KMS-11 (cell line): ENCODE data around the gene CERS6.

Experiments used
- H2AFZ ChIP-seq: fragments of 200-600 bp; sonication (generic); 2 replicates; pipeline ENCODE4 v1.6.1; 2016; ENCODE audit warnings: antibody characterized with exemption, mixed run types, low read depth
- H3K27ac ChIP-seq: fragments of 200-600 bp; sonication (generic); 2 replicates; pipeline ENCODE4 v1.6.1; 2016; ENCODE audit warnings: mild to moderate bottlenecking, mixed run types
- H3K27me3 ChIP-seq: fragments of 200-600 bp; sonication (generic); 2 replicates; pipeline ENCODE4 v1.6.1; 2017; ENCODE audit warnings: mild to moderate bottlenecking, low read depth, mixed run types, moderate library complexity; ENCODE audit not compliant: insufficient read depth
- H3K36me3 ChIP-seq: fragments of 200-600 bp; sonication (generic); 2 replicates; pipeline ENCODE4 v1.6.1; 2017; ENCODE audit warnings: mild to moderate bottlenecking, mixed run types; ENCODE audit not compliant: insufficient read depth
- H3K4me1 ChIP-seq: fragments of 200-600 bp; sonication (generic); 2 replicates; pipeline ENCODE4 v1.6.1; 2016; ENCODE audit warnings: mild to moderate bottlenecking, low read depth, mixed run types; ENCODE audit not compliant: poor library complexity, severe bottlenecking
- H3K4me2 ChIP-seq: fragments of 200-600 bp; sonication (generic); 2 replicates; pipeline ENCODE4 v1.7.0; 2016; ENCODE audit warnings: mild to moderate bottlenecking, mixed run types
- H3K4me3 ChIP-seq: fragments of 200-600 bp; sonication (generic); IDR thresholded peaks from 2 replicates; pipeline ENCODE4 v1.6.1; 2017; ENCODE audit warnings: low read depth, low read length, mixed read lengths; ENCODE audit not compliant: insufficient read depth
- H3K79me2 ChIP-seq: fragments of 200-600 bp; sonication (generic); 2 replicates; pipeline ENCODE4 v1.6.1; 2016; ENCODE audit warnings: low read depth, mixed run types; ENCODE audit not compliant: insufficient read depth
- H3K9ac ChIP-seq: fragments of 200-600 bp; sonication (generic); 2 replicates; pipeline ENCODE4 v1.6.1; 2016; ENCODE audit warnings: mild to moderate bottlenecking, mixed run types
- H4K20me1 ChIP-seq: fragments of 200-600 bp; sonication (generic); 2 replicates; pipeline ENCODE4 v1.6.1; 2016; ENCODE audit warnings: mild to moderate bottlenecking, mixed run types; ENCODE audit not compliant: insufficient read depth
- TF ChIP-seq, protein P1 (sequence below): fragments of 200-600 bp; sonication (generic); conservative IDR thresholded peaks from 2 replicates; pipeline ENCODE4 v1.6.1; 2017; ENCODE audit warnings: low read depth, mild to moderate bottlenecking, antibody characterized with exemption, low read length, moderate library complexity, mixed read lengths

The CERS6 gene

GRCh38 chr2:168692132-168692744, 236.2 kb downstream of the CERS6 start:
- Histone ChIP-seq H2AFZ (no peak overlapping the region), H4K20me1 (no peaks in the 10 kb centered on the region), H3K79me2 (no peaks in the 10 kb centered on the region), H3K27me3 (no peaks in the 10 kb centered on the region), H3K4me1 (no peaks in the 10 kb centered on the region), H3K4me2 (no peak overlapping the region), H3K4me3 (no peak overlapping the region), H3K36me3 (no peaks in the 10 kb centered on the region), H3K9ac (no peak overlapping the region), H3K27ac (no peak overlapping the region)
- TF ChIP-seq, protein P1, sequence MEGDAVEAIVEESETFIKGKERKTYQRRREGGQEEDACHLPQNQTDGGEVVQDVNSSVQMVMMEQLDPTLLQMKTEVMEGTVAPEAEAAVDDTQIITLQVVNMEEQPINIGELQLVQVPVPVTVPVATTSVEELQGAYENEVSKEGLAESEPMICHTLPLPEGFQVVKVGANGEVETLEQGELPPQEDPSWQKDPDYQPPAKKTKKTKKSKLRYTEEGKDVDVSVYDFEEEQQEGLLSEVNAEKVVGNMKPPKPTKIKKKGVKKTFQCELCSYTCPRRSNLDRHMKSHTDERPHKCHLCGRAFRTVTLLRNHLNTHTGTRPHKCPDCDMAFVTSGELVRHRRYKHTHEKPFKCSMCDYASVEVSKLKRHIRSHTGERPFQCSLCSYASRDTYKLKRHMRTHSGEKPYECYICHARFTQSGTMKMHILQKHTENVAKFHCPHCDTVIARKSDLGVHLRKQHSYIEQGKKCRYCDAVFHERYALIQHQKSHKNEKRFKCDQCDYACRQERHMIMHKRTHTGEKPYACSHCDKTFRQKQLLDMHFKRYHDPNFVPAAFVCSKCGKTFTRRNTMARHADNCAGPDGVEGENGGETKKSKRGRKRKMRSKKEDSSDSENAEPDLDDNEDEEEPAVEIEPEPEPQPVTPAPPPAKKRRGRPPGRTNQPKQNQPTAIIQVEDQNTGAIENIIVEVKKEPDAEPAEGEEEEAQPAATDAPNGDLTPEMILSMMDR = no peak

DNA sequence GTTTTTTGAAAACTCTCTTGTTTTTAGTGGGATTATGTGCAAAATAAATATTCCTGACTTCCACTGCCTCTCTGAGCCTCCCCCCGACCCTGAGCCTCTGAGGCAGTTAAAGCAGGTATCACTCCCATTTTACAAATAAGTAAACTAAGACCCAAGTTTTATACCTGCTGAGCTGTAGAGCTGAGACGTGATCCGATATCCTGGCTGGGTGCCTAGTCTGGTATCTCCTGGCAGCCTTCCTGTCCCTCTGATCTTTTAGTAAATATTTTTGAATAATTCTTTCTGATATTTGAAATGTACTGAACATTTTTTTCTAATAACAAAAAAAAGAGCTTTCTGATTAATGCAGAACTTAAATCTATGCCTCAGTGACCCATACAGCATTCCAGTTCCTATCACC, 238.1 kb downstream of the CERS6 start:
- Histone ChIP-seq H3K4me1 (no peaks in the 10 kb centered on the region), H4K20me1 (no peaks in the 10 kb centered on the region), H3K27me3 (no peaks in the 10 kb centered on the region), H3K4me3 (no peak overlapping the region), H3K4me2 (no peak overlapping the region), H3K9ac (no peak overlapping the region), H3K36me3 (no peaks in the 10 kb centered on the region), H2AFZ (no peak overlapping the region), H3K79me2 (no peaks in the 10 kb centered on the region), H3K27ac (no peak overlapping the region)
- TF ChIP-seq, protein P1 = no peak

DNA sequence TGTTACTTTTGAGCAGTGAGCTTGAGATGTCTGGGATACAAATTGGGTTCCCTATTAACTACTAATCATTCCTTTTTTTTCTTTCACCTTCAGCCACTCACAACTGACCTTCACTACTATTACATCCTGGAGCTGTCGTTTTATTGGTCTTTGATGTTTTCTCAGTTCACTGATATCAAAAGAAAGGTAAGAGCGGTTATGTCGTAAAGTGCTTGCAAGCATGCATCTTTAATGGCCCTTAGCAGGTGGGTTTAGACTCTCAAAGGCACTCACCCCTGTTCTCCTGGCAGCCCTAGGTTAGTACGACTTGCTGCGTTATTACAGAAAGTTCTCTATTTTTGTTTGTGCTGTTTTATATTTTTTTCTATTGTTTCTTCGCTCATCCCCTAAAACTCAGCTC, 238.8 kb downstream of the CERS6 start:
- Histone ChIP-seq H2AFZ (no peak overlapping the region), H3K27me3 (no peaks in the 10 kb centered on the region), H3K36me3 (no peaks in the 10 kb centered on the region), H3K79me2 (no peaks in the 10 kb centered on the region), H3K27ac (no peak overlapping the region), H3K9ac (no peak overlapping the region), H3K4me1 (no peaks in the 10 kb centered on the region), H3K4me3 (no peak overlapping the region), H4K20me1 (no peaks in the 10 kb centered on the region), H3K4me2 (no peak overlapping the region)
- TF ChIP-seq, protein P1 = no peak

DNA sequence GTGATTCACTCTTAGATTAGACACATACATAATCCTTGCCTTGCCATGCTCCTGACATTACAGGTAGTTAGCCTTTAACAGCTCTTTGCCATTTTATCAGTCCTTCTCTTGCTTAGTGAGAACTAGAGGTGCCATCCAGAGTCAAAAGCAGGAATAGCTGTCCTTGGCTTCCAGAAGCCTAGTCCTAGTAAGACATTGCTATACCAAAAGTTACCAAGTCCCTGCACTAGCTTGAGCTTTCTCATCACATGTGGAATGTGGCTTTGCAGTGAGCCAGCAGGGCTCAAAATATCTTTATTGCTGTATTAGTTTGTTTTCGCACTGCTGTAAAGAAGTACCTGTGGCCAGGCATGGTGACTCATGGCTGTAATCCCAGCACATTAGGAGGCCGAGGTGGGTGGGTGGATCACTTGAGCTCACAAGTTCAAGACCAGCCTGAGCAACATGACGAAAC, 241.6 kb downstream of the CERS6 start:
- H3K36me3 ChIP-seq = no peaks in the 10 kb centered on the region
- H2AFZ ChIP-seq = no peak overlapping the region
- no peak overlapping the region for H3K4me3 ChIP-seq
- H3K4me2 ChIP-seq = no peak overlapping the region
- no peak overlapping the region for H3K9ac ChIP-seq
- H3K79me2 ChIP-seq = no peaks in the 10 kb centered on the region
- H4K20me1 ChIP-seq = no peaks in the 10 kb centered on the region
- H3K4me1 ChIP-seq = no peaks in the 10 kb centered on the region
- TF ChIP-seq, protein P1 = no peak
- H3K27ac ChIP-seq = no peak overlapping the region
- no peaks in the 10 kb centered on the region for H3K27me3 ChIP-seq
